B cell (primary cell): ENCODE data around the gene UGT2B17.

ENCODE experiments used
- EZH2 ChIP-seq: IDR thresholded peaks from 2 replicates; pipeline ENCODE4 v1.6.1; 2012; ENCODE audit warnings: borderline replicate concordance, low read depth, mild to moderate bottlenecking, moderate library complexity, low read length; ENCODE audit not compliant: insufficient read depth, poor library complexity, severe bottlenecking
- TF ChIP-seq, protein P1 (sequence below): fragments of 200-600 bp; IDR thresholded peaks from one replicate; pipeline ENCODE4 v1.8.0; 2022; ENCODE audit warnings: antibody characterized with exemption, mild to moderate bottlenecking

- TF ChIP-seq, protein P1, sequence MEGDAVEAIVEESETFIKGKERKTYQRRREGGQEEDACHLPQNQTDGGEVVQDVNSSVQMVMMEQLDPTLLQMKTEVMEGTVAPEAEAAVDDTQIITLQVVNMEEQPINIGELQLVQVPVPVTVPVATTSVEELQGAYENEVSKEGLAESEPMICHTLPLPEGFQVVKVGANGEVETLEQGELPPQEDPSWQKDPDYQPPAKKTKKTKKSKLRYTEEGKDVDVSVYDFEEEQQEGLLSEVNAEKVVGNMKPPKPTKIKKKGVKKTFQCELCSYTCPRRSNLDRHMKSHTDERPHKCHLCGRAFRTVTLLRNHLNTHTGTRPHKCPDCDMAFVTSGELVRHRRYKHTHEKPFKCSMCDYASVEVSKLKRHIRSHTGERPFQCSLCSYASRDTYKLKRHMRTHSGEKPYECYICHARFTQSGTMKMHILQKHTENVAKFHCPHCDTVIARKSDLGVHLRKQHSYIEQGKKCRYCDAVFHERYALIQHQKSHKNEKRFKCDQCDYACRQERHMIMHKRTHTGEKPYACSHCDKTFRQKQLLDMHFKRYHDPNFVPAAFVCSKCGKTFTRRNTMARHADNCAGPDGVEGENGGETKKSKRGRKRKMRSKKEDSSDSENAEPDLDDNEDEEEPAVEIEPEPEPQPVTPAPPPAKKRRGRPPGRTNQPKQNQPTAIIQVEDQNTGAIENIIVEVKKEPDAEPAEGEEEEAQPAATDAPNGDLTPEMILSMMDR: no peak
- no peak for TF ChIP-seq EZH2
Observed at GRCh38 chr4:68520985-68521384, 55.1 kb downstream of the UGT2B17 start.
